HG03432 (cell line): ENCODE results near the gene CEP72.

ENCODE experiments used
- ATAC-seq: cut with Tn5 transposase; IDR thresholded peaks from one replicate; pipeline ENCODE4 v1.9.1; 2021; ENCODE audit warnings: mild to moderate bottlenecking, moderate library complexity; ENCODE audit not compliant: unreplicated experiment

The CEP72 gene

DNA sequence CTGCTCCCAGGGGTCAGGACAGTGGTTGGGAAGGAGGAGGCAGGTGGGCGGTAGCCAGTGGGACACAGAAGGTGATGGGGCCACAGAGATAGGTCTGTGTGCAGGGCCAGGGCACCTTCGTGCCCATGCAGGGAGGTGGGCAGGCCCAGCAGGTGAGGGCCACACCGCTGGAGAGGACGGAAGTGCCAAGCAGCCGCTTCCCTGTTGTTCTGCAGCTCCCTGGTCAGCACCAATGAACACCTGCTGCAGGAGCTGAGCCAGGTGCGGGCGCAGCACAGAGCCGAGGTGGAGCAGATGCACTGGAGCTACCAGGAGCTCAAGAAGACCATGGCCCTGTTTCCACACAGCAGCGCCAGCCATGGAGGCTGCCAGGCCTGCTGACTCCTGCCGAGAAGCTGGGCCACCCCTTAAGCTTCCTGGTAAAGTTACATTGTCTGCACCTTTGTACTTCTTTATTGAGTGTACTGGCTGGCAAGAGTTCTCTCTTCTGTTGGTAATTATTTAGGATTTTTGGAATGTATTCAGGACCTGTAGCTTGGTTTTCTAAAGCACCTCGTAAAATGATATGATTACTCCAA lies 40.7 kb downstream of the CEP72 start:
- ATAC-seq: no peak

DNA sequence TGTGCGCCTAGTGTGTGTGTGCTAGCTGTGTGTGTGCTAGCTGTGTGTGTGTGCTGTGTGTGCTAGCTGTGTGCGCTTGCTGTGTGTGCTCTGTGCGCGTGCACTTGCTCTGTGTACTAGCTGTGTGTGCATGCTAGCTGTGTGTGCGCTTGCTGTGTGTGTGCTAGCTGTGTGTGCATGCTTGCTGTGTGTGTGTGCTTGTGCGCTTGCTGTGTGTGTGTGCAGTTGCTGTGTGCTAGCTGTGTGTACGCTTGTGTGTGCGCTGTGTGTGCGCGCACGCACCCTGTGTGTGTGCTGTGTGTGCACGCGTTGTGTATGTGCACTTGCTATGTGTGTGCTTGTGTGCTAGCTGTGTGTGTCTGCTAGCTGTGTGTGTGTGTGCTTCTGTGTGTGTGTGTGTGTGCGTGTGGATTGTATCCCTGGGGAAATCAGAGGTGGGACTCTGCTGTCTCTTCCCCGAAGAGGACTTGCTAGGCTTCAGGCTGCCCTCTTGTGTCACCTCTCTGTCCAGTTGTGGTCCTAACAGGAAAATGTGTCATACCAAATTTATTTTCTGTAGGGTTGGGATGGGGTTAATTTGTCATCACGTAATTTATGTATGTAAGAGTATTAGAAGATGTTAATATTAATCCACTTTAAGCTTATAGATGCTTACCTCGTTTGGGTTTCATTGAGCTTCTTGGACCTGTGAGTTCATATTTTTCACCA lies 42.1 kb downstream of the CEP72 start:
- ATAC-seq: no peak

DNA sequence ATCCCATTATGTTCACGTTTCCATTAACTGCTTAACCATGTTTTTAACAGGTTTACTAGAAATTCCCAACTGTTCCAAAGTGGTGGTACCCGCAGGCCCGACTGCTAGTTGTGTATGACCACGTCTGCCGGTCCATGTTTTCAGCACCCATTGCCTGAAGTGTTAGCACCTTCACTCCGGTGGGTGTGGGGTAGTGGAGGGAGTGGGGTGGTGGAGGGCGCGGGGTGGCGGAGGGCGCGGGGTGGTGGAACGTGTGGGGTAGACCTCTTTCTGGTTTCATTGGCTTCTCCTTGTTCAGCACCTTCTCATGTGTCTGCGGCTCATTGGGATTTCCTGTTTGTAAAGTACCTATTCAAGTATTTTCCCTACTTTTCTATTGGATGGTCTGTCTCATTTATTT lies 43.3 kb downstream of the CEP72 start:
- ATAC-seq: no peak

DNA sequence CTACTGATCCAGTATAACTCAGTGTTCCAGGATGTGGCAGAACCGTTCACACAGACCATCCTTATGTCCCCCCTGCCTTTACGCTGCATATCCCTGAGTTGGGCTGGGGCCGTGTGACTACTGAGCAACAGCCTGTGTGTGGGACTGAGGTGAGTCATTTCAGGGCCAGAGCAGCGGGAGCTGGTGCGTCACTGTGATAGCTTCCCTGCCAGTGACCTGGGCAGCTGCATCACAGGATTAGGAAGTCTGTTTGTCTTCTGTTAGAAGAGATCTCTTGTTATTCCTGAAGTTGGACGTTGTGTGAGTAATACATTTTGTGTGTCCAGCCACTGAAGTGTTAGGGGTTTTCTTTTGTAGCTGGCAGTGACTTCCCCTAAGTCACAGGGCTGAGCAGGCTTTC lies 45.4 kb downstream of the CEP72 start:
- ATAC-seq: no peak

DNA sequence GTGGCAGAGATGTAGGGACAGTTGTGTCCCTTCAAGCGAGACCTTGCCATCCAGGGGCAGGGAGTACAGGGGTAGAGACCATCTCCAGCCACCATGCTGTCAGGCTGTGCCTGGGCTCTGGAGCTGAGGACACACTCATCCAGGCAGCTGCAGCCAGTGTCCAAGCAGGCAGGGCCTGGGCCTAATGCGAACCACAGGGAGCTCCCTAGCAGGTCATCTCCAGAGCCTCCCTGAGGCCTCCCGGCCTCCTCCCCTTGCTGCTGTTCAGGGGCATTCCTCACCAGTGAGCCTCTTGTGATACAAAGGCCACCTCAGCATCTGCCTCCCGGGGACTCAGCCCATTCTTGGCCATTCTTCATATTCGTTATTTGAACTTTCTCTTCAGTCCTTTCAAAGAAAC lies 46.0 kb downstream of the CEP72 start:
- no peak for ATAC-seq

DNA sequence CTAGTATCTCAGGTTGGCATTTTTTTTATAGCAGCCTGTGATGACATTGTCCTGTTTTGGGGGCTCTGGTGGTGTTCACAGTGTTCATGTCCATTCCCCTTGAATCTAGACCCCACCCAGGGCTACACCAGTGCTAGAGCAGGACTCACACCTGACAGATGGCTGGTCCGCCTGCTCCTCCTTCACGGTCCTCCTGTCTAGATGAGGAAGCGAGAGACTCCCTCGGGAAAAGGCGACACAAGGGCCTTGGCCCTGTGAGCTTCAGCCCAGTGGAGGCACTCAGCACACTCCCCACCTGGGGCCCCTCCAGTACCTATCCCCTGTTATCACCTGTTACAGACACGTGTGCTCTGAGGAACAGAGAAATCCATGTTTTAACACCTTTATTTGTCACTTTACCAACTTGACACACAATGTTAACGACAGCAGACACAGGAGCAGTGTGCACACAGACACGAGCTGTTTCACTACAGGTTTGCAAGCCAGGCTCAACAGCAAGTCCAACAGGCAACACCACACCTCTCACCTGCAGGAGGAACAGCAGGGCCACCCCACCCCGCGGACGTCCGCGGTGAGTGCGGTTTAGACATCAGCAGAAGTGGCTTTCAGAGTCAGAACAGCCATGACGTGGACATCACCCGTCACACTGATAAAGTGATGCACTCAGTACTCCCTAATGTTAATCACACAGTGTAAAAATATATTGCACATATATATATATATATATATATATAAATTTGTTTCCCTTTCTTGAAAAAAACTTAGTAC lies 47.5 kb downstream of the CEP72 start:
- ATAC-seq: no peak

DNA sequence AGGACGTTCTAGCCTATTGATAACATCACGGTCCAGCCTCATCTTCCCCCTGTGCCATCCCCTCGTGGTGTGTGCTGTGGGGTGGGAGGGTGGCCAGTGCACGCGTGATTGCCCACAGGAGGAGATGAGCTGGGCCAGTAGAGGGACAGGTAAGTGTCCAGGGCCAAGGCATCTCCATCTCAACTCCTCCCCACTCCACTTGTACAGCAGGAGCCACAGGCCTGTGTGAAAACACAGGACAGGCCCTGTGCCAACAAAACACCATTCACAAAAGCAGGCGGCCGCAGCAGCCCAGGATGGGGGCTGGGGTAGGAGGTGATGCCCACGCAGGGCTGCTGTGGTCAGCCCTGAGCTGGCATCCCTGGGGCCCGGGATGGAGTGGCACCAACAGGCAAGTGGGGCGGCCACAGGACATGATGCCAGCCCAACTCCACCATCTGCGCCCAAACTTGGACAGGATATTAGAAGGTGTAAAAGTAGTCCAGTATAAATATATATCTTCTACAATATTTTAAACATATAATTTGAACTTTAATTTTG lies 48.4 kb downstream of the CEP72 start:
- ATAC-seq: no peak

DNA sequence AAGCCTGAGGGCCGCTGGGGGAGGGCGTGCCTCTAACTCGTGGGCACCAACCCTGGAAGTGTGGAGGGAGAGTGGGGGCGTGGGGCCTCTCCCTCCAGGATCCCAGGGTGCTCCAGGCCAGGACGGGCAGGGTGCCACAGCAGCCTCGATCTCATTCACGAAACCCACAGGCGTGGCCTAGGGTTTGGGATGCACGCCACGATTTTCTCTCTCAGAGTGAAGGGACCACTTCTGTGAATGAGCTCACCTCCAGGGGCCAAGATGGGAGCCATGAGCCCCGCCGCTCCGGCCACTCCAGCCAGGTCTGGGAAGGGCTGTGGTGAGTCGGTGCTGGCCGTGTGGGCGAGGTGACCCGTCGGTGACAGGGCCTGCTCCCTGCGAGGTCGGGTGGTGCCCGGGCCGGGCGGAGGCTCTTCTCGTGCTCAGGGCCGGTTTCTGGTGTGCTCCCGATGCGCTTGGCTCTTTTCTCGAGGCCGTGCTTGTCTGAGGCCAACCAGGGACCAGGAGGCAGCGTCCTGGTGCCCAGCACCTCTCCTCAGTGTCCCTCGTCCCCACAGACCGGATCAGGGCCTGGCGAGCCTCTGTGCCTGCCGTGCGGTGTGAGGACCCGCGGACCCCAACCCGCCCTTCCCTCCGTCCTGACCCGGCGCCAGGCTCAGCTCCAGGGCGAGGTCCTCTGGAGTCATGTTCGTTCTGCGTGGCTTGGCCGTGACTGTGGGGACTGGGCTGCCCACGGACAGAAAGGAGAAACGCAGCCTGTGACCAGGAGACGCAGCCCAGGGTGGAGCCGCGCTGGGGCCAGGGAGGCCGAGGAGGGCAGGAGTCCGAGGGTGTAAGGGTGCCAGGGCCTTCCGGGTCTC lies 50.0 kb downstream of the CEP72 start:
- ATAC-seq: no peak

DNA sequence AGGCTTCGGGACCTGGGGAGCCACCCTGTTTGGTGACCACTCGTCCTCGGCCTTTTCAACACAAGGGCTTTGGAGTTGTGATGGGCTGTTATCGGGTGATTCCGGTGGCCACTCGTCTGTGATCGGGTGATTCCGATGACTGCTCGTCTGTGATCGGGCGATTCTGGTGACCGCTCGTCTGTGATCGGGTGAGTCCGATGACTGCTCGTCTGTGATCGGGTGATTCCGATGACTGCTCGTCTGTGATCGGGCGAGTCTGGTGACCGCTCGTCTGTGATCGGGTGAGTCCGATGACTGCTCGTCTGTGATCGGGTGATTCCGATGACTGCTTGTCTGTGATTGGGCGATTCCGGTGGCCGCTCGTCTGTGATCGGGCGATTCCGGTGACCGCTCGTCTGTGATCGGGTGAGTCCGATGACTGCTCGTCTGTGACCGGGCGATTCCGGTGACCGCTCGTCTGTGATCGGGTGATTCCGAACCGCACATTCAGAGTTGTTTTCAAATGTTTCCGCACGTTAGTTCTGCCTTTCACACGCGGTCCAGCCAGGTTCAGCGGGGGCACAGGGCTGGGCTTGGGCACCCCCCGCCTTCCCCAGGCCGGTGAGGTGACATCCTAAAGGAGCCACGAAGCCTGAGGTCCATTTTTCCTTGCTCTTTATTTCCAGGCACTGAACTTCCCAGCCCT lies 50.8 kb downstream of the CEP72 start:
- ATAC-seq: no peak

DNA sequence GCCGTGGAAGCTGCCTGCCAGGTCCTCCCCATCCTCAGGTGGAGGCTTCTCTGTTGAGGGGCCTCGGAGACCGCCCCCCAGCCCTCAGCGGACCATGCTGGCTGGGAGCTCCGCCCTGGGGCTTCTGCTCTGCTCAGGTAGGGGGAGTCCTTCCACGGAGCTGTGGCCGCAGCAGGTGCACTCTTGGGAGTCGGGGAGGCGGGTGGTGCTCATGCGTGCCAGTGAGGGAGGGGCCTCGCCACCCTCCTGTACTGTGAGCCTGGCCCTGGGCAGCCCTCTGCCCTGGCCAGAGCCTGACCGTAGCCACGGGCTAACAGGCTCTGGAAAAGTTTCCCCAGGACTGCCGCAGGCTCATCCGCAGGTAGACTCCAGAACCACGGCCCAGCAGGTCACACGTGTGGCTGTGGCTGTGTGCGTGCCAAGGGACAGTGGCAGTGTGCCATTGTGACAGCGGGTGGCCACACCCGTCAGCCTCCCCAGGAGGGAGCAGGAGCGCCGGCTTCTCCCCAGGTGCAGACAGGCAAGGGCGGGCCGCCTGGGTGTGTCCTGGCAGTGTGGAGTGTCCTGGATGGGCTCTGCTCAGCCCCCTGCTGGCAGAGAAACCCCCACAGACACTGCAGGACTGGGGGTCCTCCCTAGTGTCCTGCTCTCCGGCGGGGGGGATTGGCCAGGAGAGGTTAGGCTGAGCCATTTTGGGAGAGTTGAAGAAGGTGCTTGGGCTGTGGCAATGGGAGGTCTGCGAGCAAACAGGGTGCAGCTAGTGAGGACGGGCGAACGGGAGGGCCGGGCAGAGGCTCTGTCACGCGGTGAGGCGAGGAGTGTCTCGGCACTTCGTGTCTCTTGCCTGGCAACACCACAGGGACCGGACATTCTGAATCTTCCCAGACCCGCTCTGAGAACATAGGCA lies 51.5 kb downstream of the CEP72 start:
- no peak for ATAC-seq

DNA sequence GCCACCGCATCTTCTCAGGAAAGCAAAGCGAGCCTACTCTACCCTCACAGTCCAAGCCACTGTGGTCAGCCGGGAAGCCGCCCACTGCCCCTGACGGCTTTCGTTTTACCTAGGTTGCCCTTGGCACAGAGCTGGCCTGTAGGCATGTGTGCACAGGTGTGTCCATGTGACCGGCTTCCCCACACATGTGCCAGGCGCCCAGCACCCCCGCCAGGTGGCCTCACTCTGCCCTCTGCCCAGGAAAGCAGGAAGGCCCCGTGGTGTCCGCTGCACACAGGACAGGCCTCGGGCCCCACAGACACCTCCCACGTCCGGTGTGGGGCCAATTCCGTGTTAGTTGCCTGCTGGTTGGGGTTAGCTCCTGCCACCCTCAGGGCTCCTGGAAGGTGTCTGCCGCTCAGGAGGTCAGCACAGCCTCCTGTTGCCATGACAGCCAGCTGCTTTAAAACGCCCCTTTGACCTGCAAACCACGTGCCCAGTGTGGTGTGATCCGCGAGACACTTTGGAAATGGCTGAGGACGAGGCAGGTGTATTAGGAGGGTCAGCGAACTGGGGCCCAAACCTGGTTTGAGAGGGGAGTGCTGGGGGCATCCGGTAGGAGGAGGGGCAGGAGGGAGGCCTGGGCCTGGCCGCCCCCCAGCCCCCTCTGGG lies 52.3 kb downstream of the CEP72 start:
- ATAC-seq: no peak

DNA sequence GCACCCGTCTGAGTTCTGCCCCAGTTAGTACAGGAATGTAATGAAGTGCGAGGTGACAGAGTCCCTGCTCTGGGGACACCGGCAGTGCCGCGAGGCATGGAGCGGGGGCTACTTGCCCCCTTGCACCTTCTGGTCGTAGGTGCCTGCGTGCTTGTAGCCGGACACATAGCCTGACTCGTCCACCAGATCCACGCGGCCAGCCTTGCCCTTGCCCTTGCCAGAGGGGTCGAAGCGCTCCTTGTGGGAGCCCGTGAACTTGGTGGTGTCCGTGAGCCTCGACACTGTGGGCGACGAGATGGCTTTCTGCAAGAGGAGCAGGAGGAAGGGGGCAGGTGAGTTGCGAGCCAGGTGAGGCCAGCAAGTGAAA lies 52.8 kb downstream of the CEP72 start:
- no peak for ATAC-seq

DNA sequence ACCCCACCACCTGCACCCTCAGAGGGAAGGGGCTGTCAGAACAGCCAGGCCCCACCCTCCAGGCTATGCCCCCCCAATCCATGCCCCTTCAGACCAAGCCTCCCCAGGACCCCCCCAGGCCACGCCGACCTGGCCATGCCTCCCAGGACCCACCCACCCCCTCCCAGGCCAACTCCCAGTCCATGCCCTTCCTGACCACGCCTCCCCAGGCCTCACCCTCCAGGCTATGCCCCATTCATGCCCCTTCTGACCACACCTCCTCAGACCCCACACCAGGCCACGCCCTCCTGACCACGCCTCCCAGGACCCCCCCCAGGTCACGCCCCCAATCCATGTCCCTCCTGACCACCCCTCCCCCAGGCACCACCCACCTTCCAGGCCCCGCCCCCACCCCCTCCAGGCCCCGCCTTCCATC lies 53.4 kb downstream of the CEP72 start:
- ATAC-seq: no peak

DNA sequence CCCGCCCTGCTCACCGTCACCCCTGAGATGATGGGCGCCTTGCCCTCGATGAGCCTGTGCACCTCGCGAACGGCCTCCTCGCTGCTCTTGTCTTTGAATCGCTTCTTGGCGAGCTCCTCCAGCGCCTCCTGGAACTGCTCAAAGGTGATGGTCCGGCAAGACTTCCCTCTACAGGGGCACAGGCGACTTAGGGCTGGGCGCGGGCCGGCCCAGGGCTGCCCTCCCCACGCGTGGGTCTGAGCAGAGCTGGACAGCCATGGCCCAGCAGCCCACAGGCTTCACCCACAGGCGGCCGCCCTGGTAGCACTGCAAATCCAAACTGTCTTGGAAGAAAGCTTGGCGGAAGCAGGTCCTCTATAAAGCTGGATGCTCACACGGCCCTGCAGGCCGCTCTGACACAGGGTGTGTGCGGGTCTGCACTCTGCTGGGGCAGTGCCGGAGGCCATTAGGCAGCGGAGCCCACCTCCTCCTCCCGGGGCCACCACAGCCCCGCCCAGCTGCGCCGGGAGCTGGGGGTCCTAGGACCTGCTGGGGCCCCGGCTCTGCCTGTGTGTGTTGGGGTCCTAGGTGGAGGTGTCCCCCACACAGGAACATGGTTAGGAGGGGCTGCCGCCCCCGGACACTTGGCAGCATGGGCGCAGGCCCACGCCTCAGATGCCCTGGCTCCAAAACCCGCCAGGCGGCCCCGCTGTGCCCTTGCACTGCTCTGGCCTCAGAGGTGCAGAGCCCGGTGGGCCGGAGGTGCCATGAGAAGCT lies 54.0 kb downstream of the CEP72 start:
- no peak for ATAC-seq

DNA sequence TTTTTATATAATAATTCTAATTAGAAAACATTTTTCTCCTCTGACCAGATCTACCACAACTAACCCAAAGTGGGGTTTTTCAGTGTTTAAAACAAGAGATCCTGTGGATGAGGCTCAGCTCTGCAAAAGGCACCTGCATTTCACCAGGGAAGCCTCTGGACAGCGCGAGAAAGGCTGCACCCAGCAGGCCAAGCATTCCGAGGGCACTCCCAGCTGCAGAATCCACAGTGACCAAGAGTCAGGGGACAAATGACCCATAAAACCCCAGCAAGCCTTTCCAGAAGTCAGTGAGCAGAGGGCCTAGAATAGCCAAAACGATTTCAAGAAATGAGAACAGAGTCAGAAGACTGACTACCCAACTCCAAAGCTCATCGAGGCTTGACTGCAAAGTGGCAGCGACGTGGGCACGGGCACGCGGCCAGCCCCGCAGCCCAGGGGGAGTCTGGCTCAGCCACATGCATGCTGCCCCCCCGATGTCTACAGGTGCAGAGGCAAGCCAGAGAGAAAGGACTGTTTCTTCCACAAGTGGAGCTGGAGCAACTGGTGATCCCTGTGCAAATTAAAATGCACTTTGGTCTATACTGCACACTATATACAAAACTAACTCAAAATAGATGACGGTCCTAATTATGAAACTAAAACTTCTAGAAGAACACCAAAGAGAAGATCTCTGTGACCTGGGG lies 54.8 kb downstream of the CEP72 start:
- no peak for ATAC-seq

DNA sequence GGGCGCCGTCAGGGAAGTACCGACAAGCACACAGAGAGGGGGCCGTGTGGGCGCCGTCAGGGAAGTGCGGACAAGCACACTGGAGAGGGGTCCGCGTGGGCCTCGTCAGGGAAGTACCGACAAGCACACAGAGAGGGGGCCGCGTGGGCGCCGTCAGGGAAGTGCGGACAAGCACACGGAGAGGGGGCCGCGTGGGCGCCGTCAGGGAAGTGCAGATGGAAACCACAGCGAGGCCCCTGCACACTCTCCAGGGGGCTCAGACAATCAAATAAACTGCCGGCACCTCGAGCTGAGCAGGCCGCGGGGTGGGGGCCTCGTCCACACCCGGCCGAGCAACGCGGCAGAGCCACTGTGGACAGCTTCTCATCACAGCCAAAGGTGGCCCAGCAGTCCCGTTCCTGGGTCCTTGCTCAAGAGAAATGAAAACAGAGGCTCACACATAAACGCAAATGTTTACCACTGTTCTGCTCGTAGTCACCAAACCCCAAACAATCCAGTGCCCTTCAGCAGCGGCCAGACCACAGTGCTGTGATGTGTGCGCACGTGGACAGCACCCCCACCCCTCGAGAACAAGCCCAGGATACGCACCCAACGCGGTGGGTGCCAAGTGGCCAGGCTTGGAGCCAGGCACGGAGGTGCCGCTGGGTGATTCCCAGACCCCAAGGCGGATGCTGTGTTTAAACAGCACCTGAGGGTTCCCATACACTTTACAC lies 56.3 kb downstream of the CEP72 start:
- no peak for ATAC-seq
